ENCODE data around the gene ZNF512B.

The ZNF512B gene

DNA sequence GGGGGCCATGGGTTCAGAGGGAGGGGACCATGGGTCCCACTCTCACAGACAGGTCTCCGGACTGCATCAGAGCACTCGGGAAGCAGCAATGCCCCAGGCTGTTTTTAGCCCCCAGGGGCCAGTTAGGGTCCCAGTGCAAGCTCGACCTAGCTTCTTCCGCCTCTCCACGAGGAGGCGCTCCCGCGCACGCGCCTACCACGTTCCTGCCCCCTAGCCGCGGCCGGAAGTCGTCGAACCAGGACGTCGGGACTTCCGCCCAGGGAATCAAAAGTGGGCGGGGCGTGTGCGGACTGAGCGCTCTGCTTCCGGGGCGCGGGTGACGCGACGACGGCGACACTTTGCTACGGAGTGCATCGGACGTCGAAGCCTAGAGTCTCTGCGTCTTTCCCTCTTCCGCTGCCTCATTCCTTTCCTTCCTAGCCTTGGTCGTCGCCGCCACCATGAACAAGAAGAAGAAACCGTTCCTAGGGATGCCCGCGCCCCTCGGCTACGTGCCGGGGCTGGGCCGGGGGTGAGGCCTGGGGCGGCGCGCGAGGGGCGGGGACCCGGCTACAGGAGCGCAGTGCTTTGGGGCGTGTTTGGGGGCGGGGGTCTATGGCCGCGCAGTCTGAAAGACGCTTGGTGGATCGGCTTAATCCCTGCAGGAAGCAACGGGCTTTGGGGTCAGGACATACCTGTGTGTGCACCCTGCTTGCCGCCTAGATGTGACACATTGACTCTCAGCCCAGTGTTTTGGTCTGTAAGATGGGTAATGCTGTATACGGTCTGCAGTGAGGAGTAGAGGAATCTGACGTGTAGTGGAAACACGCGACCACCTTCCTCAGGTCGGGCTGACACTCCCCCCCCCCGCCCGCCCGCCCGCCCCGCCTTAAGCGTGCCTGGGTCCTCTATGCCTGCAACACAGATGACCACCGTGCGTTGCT, 11.3 kb upstream of the ZNF512B start, which contains the start of gene PRPF6:
Gene PRPF6, plus strand, starts transcription at position 327 of the 923 bp plus-strand sequence. Its CDS starts 114 bp downstream, at position 441.
- TF ChIP-seq, protein P1, sequence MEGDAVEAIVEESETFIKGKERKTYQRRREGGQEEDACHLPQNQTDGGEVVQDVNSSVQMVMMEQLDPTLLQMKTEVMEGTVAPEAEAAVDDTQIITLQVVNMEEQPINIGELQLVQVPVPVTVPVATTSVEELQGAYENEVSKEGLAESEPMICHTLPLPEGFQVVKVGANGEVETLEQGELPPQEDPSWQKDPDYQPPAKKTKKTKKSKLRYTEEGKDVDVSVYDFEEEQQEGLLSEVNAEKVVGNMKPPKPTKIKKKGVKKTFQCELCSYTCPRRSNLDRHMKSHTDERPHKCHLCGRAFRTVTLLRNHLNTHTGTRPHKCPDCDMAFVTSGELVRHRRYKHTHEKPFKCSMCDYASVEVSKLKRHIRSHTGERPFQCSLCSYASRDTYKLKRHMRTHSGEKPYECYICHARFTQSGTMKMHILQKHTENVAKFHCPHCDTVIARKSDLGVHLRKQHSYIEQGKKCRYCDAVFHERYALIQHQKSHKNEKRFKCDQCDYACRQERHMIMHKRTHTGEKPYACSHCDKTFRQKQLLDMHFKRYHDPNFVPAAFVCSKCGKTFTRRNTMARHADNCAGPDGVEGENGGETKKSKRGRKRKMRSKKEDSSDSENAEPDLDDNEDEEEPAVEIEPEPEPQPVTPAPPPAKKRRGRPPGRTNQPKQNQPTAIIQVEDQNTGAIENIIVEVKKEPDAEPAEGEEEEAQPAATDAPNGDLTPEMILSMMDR (IDR thresholded peaks at IDR 0.05), result no peak
- H3K4me3 ChIP-seq, result peak within 1 kb of the TSS; percentile 100
- peak within 1 kb of the TSS; percentile 73 to 90 for H3K27ac ChIP-seq
- DNase-seq (ENCODE audit: low spot score), result peak; percentile 95

DNA sequence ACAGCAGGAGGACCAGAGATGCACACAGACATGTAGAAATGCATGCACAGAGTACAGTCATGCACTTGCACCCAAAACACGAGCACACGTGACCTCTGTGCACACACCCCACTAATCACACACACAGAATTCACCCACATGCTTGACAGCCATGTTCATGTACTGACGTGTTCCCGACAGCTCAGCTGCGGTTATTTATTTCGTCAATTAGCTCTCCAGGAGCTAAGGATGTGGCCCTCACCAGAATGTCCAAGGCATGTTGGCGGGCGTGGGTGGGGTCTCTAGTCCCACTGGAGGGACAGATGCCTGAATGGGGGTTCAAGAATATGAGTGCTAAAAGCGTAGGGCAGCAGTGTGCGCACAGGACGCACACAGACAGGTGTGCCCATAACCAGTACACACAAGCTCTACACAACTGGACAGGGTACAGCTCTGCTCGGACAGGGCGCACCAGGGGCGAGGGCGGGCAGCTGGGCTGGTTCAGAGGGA, 10.6 kb upstream of the ZNF512B start:
- Histone ChIP-seq H3K4me3 (peak overlapping the region; percentile 100), H3K27ac (peak overlapping the region; percentile 73 to 90)
- TF ChIP-seq, protein P1 (IDR thresholded peaks at IDR 0.05), result no peak
- no peak for DNase-seq (ENCODE audit: low spot score)

DNA sequence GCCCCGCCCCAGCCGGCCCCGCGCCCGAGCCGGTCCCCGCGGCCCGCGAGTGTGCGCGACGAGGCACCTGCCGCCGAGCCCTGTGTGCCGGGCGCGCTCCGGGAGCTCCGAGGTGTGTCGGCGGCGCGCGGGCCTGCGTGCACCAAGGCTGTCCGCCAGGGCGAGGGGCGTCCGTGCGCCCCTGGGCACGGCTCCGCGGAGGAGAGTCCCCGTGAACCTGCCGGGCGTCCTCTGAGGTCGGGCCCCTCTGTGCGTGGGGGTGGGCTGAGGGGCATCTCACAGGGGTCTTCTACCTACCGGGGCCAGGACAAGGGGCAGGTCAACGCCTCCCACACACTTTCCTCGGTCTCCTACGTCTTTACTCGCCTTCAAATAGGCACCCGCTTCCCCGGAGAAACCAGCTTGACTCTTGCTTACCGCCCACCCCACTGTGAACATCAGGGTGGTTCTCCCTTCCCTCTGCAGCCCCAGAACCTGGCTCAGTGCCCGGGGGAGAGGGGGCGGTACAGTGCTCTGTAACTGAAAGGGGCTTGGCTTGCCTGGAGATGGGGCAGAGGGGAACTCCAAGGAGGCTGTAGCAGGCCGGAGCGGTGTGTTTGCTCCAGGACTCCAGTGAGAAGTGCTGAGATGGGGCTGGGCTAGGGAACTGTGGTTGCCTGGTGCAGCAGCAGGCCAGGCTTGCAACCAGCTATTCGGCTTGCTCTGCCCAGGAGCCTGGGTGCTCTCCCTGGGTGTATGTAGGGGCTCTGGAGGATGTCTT, 10.0 kb upstream of the ZNF512B start, which contains the start of gene SAMD10:
Gene SAMD10, minus strand, starts transcription at position 86 of the 760 bp plus-strand sequence. CDS start 175 bp downstream, outside the sequence.
- DNase-seq (ENCODE audit: low spot score), result peak; percentile 75
- TF ChIP-seq, protein P1 (IDR thresholded peaks at IDR 0.05), result no peak
- Histone ChIP-seq H3K27ac (peak within 1 kb of the TSS in 1 of 2 donors; percentile 90), H3K4me3 (peak within 1 kb of the TSS; percentile 100)

DNA sequence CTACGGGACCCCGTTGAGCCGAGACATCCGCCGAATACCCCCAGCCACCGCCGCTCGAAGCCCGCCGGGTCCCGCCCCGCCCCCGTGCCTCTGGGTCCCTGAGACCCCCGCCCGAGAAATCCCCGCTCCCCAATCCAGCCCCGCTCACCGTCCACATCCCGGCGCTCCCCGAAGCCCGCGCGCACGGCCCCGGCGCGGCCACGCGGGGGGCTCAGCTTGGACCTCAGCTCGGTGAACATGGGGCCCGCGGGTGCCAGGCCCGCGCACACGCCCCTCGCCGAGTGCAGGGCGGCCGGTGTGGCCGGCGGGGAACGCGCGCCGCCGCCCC, 9.5 kb upstream of the ZNF512B start:
- no peak for DNase-seq (ENCODE audit: low spot score)
- Histone ChIP-seq H3K27ac (peak overlapping the region in 1 of 2 donors; percentile 90), H3K4me3 (peak overlapping the region; percentile 100)
- TF ChIP-seq, protein P1 (IDR thresholded peaks at IDR 0.05), result no peak

DNA sequence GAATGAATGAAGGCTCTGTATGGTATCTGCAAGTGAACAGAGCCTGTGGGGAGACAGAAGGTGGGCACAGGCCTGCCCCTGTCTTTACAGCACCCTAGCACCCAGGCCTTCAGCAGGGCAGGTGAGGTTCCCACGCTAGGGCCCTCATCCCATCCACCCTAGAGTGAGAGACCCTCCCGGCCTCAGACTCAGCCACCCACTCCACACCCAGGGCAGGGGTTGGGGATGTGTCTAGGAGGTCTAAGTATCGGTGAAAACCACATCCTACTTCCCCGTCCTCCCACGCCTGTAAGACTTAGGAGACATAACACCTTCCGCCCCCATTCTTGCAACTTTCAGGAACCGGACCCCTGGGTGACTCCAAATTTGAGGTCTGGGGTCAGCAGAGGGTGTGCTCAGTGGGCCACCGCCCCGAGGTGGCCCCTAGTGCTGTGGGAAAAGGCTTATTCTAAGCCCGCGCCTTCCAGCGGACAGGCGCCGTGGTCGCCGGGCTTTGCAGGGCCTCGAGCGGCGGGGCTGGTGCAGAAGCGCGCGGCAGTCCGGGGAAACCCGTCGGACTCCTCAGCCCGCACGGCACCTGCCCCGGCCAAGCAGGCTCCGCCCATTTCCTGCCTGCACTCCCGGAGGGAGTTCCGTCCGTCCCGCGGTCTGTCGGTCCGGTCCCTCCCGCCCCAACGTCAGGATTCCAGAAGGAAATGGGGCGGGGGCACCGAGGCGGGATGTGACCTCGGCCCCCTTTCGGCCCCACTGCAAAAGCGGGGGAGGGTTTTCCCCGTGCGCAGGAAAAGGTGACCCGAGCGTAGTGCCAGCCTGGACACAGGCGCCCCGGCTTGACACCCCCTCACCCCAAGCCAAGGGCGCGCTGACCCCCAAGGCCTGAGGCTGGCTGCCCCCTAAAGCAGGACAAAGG, 8.8 kb upstream of the ZNF512B start:
- TF ChIP-seq, protein P1 (IDR thresholded peaks at IDR 0.05), result no peak
- H3K27ac ChIP-seq, result peak overlapping the region in 1 of 2 donors; percentile 90
- DNase-seq (ENCODE audit: low spot score), result peak; percentile 76

DNA sequence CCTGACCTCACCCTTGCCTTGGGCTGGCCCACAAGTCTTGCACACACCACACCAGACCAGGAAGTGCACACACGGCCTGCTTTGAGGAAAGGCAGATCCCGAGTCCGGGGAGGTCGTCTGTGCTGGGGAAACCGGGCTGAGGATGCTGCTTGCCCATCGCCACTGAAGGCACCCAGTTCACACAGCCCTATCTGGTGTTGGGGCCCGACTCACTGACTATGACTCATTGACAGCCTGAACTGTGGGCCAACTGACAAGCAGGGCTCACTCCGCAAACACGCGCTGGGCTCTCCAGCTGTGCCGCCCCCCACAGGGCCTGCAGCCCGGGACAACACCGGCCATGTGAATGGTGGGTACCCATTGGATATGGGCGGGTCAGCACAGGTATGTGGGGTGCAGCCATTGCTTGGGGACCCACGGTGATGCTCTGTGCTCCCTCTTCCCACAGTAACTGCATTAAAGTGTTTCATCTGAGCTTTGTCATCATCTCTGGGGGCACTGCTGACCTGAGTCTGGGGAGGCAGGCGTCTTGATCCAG, 8.1 kb upstream of the ZNF512B start:
- H3K27ac ChIP-seq, result no peak overlapping the region
- no peak for DNase-seq (ENCODE audit: low spot score)
- TF ChIP-seq, protein P1 (IDR thresholded peaks at IDR 0.05), result no peak
- no peak overlapping the region for H3K4me3 ChIP-seq

More for the DNA sequence above, 8.8 kb upstream of the ZNF512B start:
- peak overlapping the region; percentile 100 for H3K4me3 ChIP-seq
